ENCODE results near the gene IL18BP.

The IL18BP gene

GRCh38 chr11:72048766-72049460 is 50.2 kb downstream of the IL18BP start:
- DNase-seq = no peak
